Loucy (cell line): ENCODE measurements around the gene HNRNPF.

Experiments
- H2AFZ ChIP-seq: fragments of 200-600 bp; sonication (generic); 2 replicates; pipeline ENCODE4 v1.6.0; 2016; ENCODE audit warnings: antibody characterized with exemption, mild to moderate bottlenecking, low read length, moderate library complexity
- H3F3A ChIP-seq: fragments of 200-600 bp; 2 replicates; pipeline ENCODE4 v1.6.0; 2016; ENCODE audit warnings: antibody characterized with exemption, low read depth, mild to moderate bottlenecking
- H3K27me3 ChIP-seq: fragments of 200-600 bp; sonication (generic); 2 replicates; pipeline ENCODE4 v1.6.1; 2014; ENCODE audit warnings: low read length, mild to moderate bottlenecking; ENCODE audit not compliant: insufficient read depth, poor library complexity, severe bottlenecking
- H3K36me3 ChIP-seq: fragments of 200-600 bp; sonication (generic); 2 replicates; pipeline ENCODE4 v1.6.1; 2016; ENCODE audit warnings: low read length; ENCODE audit not compliant: insufficient read depth
- H3K4me1 ChIP-seq: fragments of 200-600 bp; sonication (generic); 2 replicates; pipeline ENCODE4 v1.5.1; 2014; ENCODE audit warnings: low read length, mild to moderate bottlenecking; ENCODE audit not compliant: insufficient read depth, poor library complexity, severe bottlenecking
- H3K4me2 ChIP-seq: fragments of 200-600 bp; sonication (generic); 2 replicates; pipeline ENCODE4 v1.6.0; 2014; ENCODE audit warnings: antibody characterized with exemption, low read length, low read depth, mild to moderate bottlenecking; ENCODE audit not compliant: poor library complexity, severe bottlenecking
- H3K4me3 ChIP-seq: fragments of 200-600 bp; sonication (generic); 2 replicates; pipeline ENCODE4 v1.5.1; 2014; ENCODE audit warnings: low read length, mild to moderate bottlenecking, mixed read lengths; ENCODE audit not compliant: poor library complexity, severe bottlenecking
- H3K79me2 ChIP-seq: fragments of 200-600 bp; sonication (generic); 2 replicates; pipeline ENCODE4 v1.6.1; 2014; ENCODE audit warnings: low read length; ENCODE audit not compliant: insufficient read depth
- H3K9ac ChIP-seq: fragments of 200-600 bp; sonication (generic); 2 replicates; pipeline ENCODE4 v1.6.0; 2014; ENCODE audit warnings: mild to moderate bottlenecking, low read depth, low read length, moderate library complexity; ENCODE audit not compliant: poor library complexity, severe bottlenecking
- H3K9me2 ChIP-seq: fragments of 200-600 bp; sonication (generic); replicated peaks from 2 replicates; pipeline ENCODE4 v1.6.1; 2016; ENCODE audit warnings: low read depth, low read length, mixed read lengths
- H3K9me3 ChIP-seq: fragments of 200-600 bp; sonication (generic); 2 replicates; pipeline ENCODE4 v1.6.1; 2014; ENCODE audit warnings: mild to moderate bottlenecking, antibody characterized with exemption, low read length, low read depth; ENCODE audit not compliant: insufficient read depth
- H4K20me1 ChIP-seq: fragments of 200-600 bp; sonication (generic); 2 replicates; pipeline ENCODE4 v1.6.0; 2014; ENCODE audit warnings: antibody characterized with exemption, low read length, mild to moderate bottlenecking; ENCODE audit not compliant: insufficient read depth, poor library complexity, severe bottlenecking
- EZH2phosphoT487 ChIP-seq: fragments of 200-600 bp; IDR thresholded peaks from 2 replicates; pipeline ENCODE4 v1.6.1; 2018; ENCODE audit warnings: antibody characterized with exemption, mild to moderate bottlenecking, moderate library complexity, borderline replicate concordance
- TF ChIP-seq, protein P1 (sequence below): fragments of 200-600 bp; sonication (generic); conservative IDR thresholded peaks from 2 replicates; pipeline ENCODE4 v1.5.1; 2014; ENCODE audit warnings: mild to moderate bottlenecking, antibody characterized with exemption, low read length

Gene HNRNPF

DNA sequence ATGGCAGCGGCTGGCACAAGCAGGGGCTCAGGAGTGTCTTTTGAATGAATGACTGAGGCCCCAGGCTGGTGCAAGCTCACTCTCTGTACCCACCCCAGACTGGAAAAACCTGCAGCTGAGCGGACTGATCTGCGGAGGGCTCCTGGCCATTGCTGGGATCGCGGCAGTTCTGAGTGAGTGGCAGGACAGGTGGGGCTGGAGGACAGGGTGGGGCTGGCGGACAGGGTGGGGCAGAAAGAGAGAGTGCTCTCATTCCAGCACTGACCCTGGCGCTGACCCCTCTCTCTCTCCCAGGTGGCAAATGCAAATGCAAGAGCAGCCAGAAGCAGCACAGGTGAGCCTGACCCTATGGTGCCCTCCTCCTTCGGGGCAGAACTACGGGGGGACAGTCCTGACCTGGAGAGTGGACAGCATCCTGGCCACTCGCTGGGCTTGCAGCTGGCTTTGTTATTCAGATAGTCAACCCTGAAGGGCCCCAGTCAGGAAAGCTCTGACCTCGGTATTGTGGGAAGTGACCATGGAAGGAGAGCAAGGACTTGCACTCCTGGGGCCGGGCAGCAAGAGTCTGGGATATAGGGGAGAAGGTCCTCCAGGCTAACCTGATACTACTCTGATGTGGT is 33.5 kb downstream of the HNRNPF start:
- H2AFZ ChIP-seq = no peak overlapping the region
- H3K79me2 ChIP-seq = no peaks in the 10 kb centered on the region
- no peak for TF ChIP-seq EZH2phosphoT487
- TF ChIP-seq, protein P1, sequence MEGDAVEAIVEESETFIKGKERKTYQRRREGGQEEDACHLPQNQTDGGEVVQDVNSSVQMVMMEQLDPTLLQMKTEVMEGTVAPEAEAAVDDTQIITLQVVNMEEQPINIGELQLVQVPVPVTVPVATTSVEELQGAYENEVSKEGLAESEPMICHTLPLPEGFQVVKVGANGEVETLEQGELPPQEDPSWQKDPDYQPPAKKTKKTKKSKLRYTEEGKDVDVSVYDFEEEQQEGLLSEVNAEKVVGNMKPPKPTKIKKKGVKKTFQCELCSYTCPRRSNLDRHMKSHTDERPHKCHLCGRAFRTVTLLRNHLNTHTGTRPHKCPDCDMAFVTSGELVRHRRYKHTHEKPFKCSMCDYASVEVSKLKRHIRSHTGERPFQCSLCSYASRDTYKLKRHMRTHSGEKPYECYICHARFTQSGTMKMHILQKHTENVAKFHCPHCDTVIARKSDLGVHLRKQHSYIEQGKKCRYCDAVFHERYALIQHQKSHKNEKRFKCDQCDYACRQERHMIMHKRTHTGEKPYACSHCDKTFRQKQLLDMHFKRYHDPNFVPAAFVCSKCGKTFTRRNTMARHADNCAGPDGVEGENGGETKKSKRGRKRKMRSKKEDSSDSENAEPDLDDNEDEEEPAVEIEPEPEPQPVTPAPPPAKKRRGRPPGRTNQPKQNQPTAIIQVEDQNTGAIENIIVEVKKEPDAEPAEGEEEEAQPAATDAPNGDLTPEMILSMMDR = no peak
- no peak overlapping the region for H3K4me3 ChIP-seq
- H3K9me2 ChIP-seq = no peaks in the 10 kb centered on the region
- no peaks in the 10 kb centered on the region for H3K9me3 ChIP-seq
- no peaks in the 10 kb centered on the region for H4K20me1 ChIP-seq
- H3K4me1 ChIP-seq = no peaks in the 10 kb centered on the region
- no peaks in the 10 kb centered on the region for H3F3A ChIP-seq
- H3K4me2 ChIP-seq = no peak overlapping the region
- H3K27me3 ChIP-seq = no peaks in the 10 kb centered on the region
- H3K9ac ChIP-seq = no peak overlapping the region
- H3K36me3 ChIP-seq = no peaks in the 10 kb centered on the region

DNA sequence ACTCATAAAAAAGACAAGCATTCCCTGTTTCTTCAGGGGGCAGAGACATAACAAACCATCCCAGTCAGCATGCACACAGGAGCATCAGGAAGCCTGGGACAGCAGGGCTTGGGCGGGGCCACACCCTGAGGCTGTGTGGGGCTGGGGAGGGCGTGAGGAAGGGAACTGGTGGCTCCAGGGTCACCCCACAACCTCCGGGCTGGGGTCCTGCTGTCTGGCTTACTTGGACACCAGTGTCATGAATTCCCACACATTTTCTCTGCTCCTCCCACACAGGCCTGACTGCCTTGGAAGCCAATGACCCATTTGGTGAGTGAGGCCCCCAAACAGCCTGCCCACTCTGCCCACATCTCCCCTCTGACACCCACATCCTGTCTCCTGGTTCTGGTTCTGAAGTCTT is 34.8 kb downstream of the HNRNPF start:
- H3K9ac ChIP-seq = no peak overlapping the region
- H3K4me1 ChIP-seq = no peaks in the 10 kb centered on the region
- no peak overlapping the region for H3K4me2 ChIP-seq
- TF ChIP-seq, protein P1 = no peak
- TF ChIP-seq EZH2phosphoT487 = no peak
- H3K79me2 ChIP-seq = no peaks in the 10 kb centered on the region
- no peak overlapping the region for H3K4me3 ChIP-seq
- H3K9me3 ChIP-seq = no peaks in the 10 kb centered on the region
- no peak overlapping the region for H2AFZ ChIP-seq
- H4K20me1 ChIP-seq = no peaks in the 10 kb centered on the region
- H3K36me3 ChIP-seq = no peaks in the 10 kb centered on the region
- H3K9me2 ChIP-seq = no peaks in the 10 kb centered on the region
- H3F3A ChIP-seq = no peaks in the 10 kb centered on the region
- no peaks in the 10 kb centered on the region for H3K27me3 ChIP-seq

DNA sequence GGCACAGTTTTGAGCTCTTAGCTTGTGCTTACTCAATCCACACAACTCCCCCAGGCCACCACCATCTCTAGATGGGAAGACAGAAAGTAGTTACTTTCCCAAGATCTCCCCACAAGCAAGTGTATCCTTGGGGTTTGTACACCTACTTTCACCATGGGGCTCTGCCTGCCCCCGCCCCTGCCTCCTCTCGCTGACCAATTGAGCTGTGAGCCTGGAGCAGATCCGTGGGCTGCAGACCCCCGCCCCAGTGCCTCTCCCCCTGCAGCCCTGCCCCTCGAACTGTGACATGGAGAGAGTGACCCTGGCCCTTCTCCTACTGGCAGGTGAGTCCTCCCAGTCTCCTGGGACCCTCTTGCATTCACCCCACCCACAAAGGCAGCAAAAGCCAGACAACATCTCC is 35.5 kb downstream of the HNRNPF start:
- H3K9me2 ChIP-seq = no peaks in the 10 kb centered on the region
- no peak overlapping the region for H3K9ac ChIP-seq
- H2AFZ ChIP-seq = no peak overlapping the region
- no peaks in the 10 kb centered on the region for H3K79me2 ChIP-seq
- no peaks in the 10 kb centered on the region for H3K4me1 ChIP-seq
- TF ChIP-seq, protein P1 = no peak
- TF ChIP-seq EZH2phosphoT487 = no peak
- H3F3A ChIP-seq = no peaks in the 10 kb centered on the region
- H3K4me3 ChIP-seq = no peak overlapping the region
- H3K4me2 ChIP-seq = no peak overlapping the region
- no peaks in the 10 kb centered on the region for H3K36me3 ChIP-seq
- H3K9me3 ChIP-seq = no peaks in the 10 kb centered on the region
- no peaks in the 10 kb centered on the region for H3K27me3 ChIP-seq
- no peaks in the 10 kb centered on the region for H4K20me1 ChIP-seq
